Hippocampal formation (tissue), 2 donors: ENCODE measurements around the gene ANO8.

ENCODE experiments used
- DNase-seq, 2 donors: peaks; one replicate each; lab custom pipeline; 2025; lab: John Stamatoyannopoulos, UW

ANO8 gene

DNA sequence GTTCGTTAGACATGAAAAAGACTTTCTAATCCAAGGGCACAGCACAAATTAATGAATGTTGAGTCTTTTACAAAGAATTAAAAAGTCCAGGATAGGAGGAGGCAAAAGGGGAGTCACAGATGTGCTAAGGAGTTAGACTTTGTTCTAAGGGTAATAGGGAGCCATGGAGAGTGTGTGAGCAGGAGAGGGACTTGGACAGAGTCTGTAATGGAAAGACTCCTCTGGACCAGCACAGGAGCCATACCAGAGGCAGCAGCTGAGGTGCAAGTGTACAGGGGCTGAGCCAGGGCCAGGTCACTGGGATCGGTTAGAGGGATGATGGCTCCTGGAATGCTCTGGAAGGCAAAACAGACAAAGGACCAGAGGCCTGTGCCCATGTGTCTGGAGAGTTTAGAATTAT lies 13.2 kb upstream of the ANO8 start:
- no peak for DNase-seq

GRCh38 chr19:17347361-17347760 lies 12.7 kb upstream of the ANO8 start:
- DNase-seq: no peak

DNA sequence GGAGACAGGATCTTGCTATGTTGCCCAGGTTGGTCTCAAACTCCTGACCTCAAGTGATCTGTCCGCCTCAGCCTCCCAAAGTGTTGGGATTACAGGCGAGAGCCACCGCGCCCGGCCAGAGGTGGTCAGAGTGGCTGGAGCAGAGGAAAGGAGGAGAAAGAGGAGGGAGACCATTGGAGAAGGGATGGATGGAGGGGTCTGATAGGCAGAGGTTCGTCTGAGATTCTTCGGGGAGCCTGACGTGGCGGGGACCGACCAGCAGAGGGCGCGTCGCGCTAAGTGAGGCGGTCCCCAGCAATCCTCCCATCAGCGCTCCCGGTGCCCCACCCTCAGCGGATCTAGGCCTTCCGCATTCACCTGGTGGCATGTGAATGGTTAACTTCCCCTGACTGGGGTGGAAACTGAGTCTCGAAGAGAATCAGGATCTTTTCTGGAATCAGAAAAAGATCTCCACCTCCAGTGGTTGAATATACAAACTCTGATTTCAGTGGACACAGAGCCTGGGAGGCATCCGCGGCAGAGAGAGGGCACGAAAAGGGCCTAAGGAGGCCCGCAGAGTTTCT lies 11.5 kb upstream of the ANO8 start:
- DNase-seq: peak; percentile 16 to 64

GRCh38 chr19:17341845-17342244 lies 7.2 kb upstream of the ANO8 start:
- DNase-seq: no peak

DNA sequence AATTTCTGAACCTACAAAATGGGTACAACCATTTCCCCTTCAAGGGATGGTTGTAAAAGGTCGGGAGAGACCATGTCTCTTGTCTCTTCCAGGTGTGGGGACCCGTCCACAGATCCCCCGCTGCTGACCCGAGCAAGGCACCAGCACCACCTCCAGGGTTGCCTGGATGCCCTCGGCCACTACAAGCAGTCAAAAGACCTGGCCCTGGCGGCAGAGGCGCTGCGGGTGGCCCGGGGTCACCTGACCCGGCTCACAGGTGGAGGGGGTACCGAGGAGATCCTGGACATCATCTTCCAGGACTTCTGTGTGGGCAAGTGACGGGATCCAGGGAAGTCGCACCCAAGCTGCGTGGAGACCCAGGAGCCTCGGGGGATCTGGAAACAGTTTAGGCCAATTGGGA lies 6.7 kb upstream of the ANO8 start:
- DNase-seq: no peak

DNA sequence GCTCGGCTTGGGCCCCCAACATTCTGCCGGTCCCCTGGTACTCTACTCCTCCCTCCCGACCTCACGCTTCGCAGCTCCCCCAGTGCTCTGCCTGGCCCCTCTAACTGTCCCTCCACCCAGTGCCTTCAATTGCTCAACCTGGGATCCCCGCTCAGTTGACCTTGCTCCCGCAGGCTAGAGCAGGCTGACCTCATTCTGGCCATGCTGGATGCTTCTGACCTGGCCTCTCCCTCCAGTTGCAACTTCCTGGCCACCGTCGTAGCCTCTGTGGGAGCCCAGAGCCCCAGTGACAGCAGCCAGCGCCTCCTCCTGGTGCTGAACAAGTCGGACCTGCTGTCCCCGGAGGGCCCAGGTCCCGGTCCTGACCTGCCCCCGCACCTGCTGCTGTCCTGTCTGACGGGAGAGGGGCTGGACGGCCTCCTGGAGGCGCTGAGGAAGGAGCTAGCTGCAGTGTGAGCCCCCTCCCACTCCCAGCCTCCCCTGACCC lies 6.3 kb upstream of the ANO8 start:
- DNase-seq: no peak

DNA sequence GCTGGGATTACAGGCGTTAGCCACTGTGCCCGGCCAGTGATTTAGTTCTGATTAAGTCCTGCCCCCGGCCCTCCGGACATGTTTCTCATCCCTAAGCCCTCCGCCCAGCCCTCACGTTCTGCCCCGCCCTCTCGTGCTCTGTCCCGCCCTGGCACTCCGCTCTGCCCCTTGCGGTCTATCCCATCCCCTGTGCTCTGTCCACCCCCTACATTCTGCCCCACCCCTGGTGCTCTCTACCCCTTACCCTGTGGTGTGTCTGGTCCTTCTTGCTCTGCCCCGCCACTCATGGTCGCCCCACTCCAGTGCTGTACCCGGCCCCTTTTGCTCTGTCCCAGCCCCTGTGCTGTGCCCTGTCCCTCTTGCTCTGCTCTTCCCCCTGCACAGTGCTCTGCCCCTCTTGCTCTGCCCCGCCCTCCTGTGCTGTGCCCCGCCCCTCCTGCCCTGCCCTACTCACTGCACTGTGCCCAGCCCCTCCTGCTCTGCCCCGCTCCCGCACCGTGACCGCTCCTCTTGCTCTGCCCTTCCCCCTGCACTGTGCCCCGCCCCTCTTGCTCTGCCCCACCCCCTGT lies 5.7 kb upstream of the ANO8 start:
- DNase-seq: no peak

GRCh38 chr19:17339088-17339741 lies 4.6 kb upstream of the ANO8 start:
- no peak for DNase-seq

- DNase-seq: no peak
These were observed 3.9 kb upstream of the ANO8 start for GRCh38 chr19:17338433-17339078.

- no peak for DNase-seq
These were observed 3.2 kb upstream of the ANO8 start for GRCh38 chr19:17337675-17338432.

- peak; percentile 94 to 99 for DNase-seq
These were observed 2.4 kb upstream of the ANO8 start, which contains the start of gene GTPBP3 for GRCh38 chr19:17336872-17337674. GTPBP3 (plus strand) TSS chr19:17337553; CDS start chr19:17337612, 59 bp downstream.

GRCh38 chr19:17335575-17335974 lies 920 bp upstream of the ANO8 start:
- DNase-seq: no peak

GRCh38 chr19:17333611-17334413 lies 843 bp downstream of the ANO8 start:
- DNase-seq: no peak

GRCh38 chr19:17332677-17333581 lies 1.7 kb downstream of the ANO8 start:
- DNase-seq: peak in 1 of 2 donors; percentile 13

- DNase-seq: no peak
These were observed 2.3 kb downstream of the ANO8 start for GRCh38 chr19:17332360-17332676.

GRCh38 chr19:17331045-17331558 lies 3.6 kb downstream of the ANO8 start:
- no peak for DNase-seq

DNA sequence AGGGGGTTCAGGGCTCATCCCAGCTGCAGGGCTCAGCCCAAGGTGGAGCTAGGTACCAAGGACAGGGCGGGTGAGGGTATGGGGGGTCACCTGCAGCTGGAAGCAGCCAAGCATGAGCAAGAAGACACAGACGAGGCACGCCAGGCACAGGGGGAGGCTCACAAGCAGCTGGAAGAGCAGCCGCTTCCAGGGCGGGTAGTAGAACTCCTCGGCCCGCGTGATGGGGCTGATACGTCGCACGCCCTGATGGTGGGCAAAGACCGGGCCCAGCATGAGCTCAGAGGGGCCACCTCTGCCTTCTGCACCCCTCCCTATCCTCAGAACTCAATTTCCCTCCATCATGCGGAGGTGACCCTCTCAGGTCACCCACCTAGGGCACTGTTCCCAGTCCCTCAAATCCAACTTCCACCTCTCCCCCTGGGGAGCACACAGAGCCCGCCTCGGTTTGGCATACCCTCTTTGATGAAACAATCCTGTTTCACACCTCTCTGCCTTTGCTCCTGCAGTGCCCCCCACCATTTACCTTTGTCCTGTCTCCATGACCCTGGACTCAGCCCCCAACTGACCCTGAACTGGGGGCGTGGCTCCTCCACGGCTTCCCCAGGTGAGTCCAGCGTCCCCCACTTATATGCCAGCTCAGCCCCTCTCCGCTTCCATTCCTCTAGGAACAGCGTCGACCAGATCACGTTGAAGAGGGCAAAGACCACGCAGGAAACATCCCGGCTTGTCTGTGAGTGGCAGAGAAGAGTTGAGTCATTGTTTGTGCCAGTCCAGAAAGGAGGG lies 4.2 kb downstream of the ANO8 start:
- DNase-seq: no peak
